K562 (cell line): ENCODE measurements around the gene FBN1. TPM values are rescaled to one million over a fixed set of nuclear protein-coding genes. Genes with fewer than 3 reads are reported as not detected.

Source experiments
- ATAC-seq: fragments of 200-7000 bp; cut with Tn5 transposase; 3 replicates; pipeline ENCODE4 v1.9.1; 2020; ENCODE audit warnings: moderate library complexity
- Bru-seq: library from RNA; stranded (reverse); fragments of 400-500 nt; gene quantifications from one replicate; lab custom pipeline; 2021; lab: Mats Ljungman, UMichigan
- BruChase-seq, 2 experiments: library from RNA; stranded (reverse); fragments of 400-500 nt; gene quantifications; one replicate each; lab custom pipeline; 2021; lab: Mats Ljungman, UMichigan
- BruUV-seq: library from RNA; stranded (reverse); fragments of 400-500 nt; replicated peaks from 2 replicates; lab custom pipeline; 2021; lab: Mats Ljungman, UMichigan
- CTCF ChIA-PET: fragments of 300-600 bp; formaldehyde crosslinking; extraction: SDS; loops from one replicate; lab custom pipeline; 2021; ENCODE audit warnings: low intra/inter-chr PET ratio; lab: Yijun Ruan, JAX
- POLR2A ChIA-PET: fragments of 300-600, 350-650 bp; sonication (Branson Sonifier 250); formaldehyde crosslinking; extraction: SDS; loops from one replicate; lab custom pipeline; 2021; ENCODE audit warnings: antibody characterized with exemption, inconsistent platforms; lab: Yijun Ruan, JAX
- DNase-seq, 4 experiments: peaks; one replicate each; pipeline versions ENCODE4 v3.0.0 to v3.0.0-alpha.2; 2011 to 2018; ENCODE audit warnings: low spot score in 3 of 4, mixed read lengths in 3 of 4; ENCODE audit errors: extremely low read depth in 1 of 4
- FAIRE-seq: peaks from 2 replicates; lab custom pipeline; 2011; peaks lifted over from hg19 to GRCh38; lab: Jason Lieb, UNC
- H2AFZ ChIP-seq: 2 replicates; pipeline ENCODE4 v1.6.0; 2011; ENCODE audit warnings: low read depth, low read length, control low read depth, inconsistent platforms
- H3K27ac ChIP-seq: fragments of 200-600 bp; 3 replicates; pipeline ENCODE4 v1.8.0; 2011; ENCODE audit warnings: low read depth, mild to moderate bottlenecking, control low read depth, inconsistent platforms, low read length, moderate library complexity, mixed read lengths; ENCODE audit errors: extremely low read depth
- H3K27me3 ChIP-seq, 2 experiments: fragments of 300-600 bp in 1 of 2; 2 replicates in 1 of 2; 3 replicates in 1 of 2; pipeline versions ENCODE4 v1.6.0 to v1.8.0; 2011; ENCODE audit warnings: inconsistent platforms in 2 of 2, low read length in 2 of 2, mild to moderate bottlenecking in 1 of 2, mixed read lengths in 1 of 2, moderate library complexity in 1 of 2; ENCODE audit not compliant: control insufficient read depth in 2 of 2, insufficient read depth in 2 of 2
- H3K36me3 ChIP-seq: fragments of 300-600 bp; 3 replicates; pipeline ENCODE4 v1.8.0; 2011; ENCODE audit warnings: mild to moderate bottlenecking, low read length, inconsistent platforms; ENCODE audit not compliant: control insufficient read depth, insufficient read depth
- H3K4me1 ChIP-seq, 2 experiments: fragments of 200-600 bp in 1 of 2; replicated peaks in 1 of 2; 2 replicates in 1 of 2; 3 replicates in 1 of 2; pipeline versions ENCODE4 v1.5.1 to v1.8.0; 2011; ENCODE audit warnings: inconsistent platforms in 2 of 2, low read length in 2 of 2, mild to moderate bottlenecking in 1 of 2, mixed read lengths in 1 of 2, moderate library complexity in 1 of 2; ENCODE audit not compliant: control insufficient read depth in 2 of 2, insufficient read depth in 2 of 2
- H3K4me2 ChIP-seq: 2 replicates; pipeline ENCODE4 v1.6.1; 2011; ENCODE audit warnings: low read length, control low read depth, inconsistent platforms, mixed read lengths; ENCODE audit not compliant: insufficient read depth
- H3K4me3 ChIP-seq: fragments of 200-600 bp; sonication (generic), shearing (Covaris generic); 2 replicates; pipeline ENCODE4 v1.5.1; 2016; ENCODE audit warnings: control low read depth, inconsistent platforms
- H3K79me2 ChIP-seq: fragments of 200-600 bp; 3 replicates; pipeline ENCODE4 v1.8.0; 2011; ENCODE audit warnings: low read length, inconsistent platforms; ENCODE audit not compliant: control insufficient read depth, insufficient read depth
- H3K9ac ChIP-seq, 2 experiments: 2 replicates each; pipeline versions ENCODE4 v1.6.0 to v1.6.1; 2011; ENCODE audit warnings: low read depth in 2 of 2, low read length in 2 of 2, control low read depth in 1 of 2, inconsistent platforms in 1 of 2, mild to moderate bottlenecking in 1 of 2, mixed read lengths in 1 of 2; ENCODE audit not compliant: insufficient read depth in 1 of 2
- H3K9me1 ChIP-seq: one replicate; pipeline ENCODE4 v1.6.0; 2011; ENCODE audit warnings: inconsistent platforms, mild to moderate bottlenecking, low read length, moderate library complexity; ENCODE audit not compliant: control insufficient read depth, insufficient read depth
- H3K9me3 ChIP-seq: replicated peaks from 2 replicates; pipeline ENCODE4 v1.5.1; 2011; ENCODE audit warnings: low read depth, low read length, inconsistent platforms; ENCODE audit not compliant: control insufficient read depth, insufficient read depth
- H4K20me1 ChIP-seq: replicated peaks from 2 replicates; pipeline ENCODE4 v1.6.1; 2011; ENCODE audit warnings: low read length, inconsistent platforms, mixed read lengths; ENCODE audit not compliant: control insufficient read depth, insufficient read depth
- BACH1 ChIP-seq: fragments of 200-800 bp; sonication (Bioruptor generic); IDR thresholded peaks from 2 replicates; pipeline ENCODE4 v1.6.1; 2016; ENCODE audit warnings: missing genetic modification characterization, missing compliant biosample characterization
- HNRNPL ChIP-seq: fragments of 200-400 bp; formaldehyde crosslinking; IDR thresholded peaks from 2 replicates; pipeline ENCODE4 v1.6.1; 2017; ENCODE audit warnings: low read depth, mild to moderate bottlenecking, low read length
- TEAD1 ChIP-seq, 2 experiments: fragments of 450-650 bp in 1 of 2; sonication (generic) in 1 of 2; formaldehyde crosslinking; IDR thresholded peaks; 2 replicates each; pipeline versions ENCODE4 v1.4.0 to v1.8.0; 2020 to 2022; ENCODE audit warnings: mild to moderate bottlenecking in 2 of 2, missing genetic modification reagents in 1 of 2
- ZNF311 ChIP-seq: fragments of 250-450 bp; sonication (Bioruptor Pico); IDR thresholded peaks from 2 replicates; pipeline ENCODE4 v1.4.0; 2020; ENCODE audit warnings: mild to moderate bottlenecking, moderate library complexity
- WGBS: fragments of 100-300 bp; shearing (Covaris generic); methylation state at CpG from one replicate; pipeline ENCODE4 v1.1.6; 2016; ENCODE audit warnings: low coverage, mixed read lengths; ENCODE audit not compliant: insufficient coverage; ENCODE audit errors: missing lambda C conversion rate; 5-methylcytosine and 5-hydroxymethylcytosine counted together
- in situ Hi-C: fragments of 300-500 bp; cut with MboI; formaldehyde crosslinking; loops from 4 replicates; pipeline ENCODE4 v1.15.0; 2018; ENCODE audit warnings: inconsistent platforms, mixed read lengths
- intact Hi-C: fragments of 100-400 bp; cut with micrococcal nuclease; formaldehyde crosslinking; loops from 2 replicates; pipeline ENCODE4 v1.14.2; 2022
- long read RNA-seq, 3 experiments: library from polyadenylated mRNA in 2 of 3; library from RNA in 1 of 3; unstranded in 2 of 3; stranded (forward) in 1 of 3; transcript quantifications; one replicate each; pipeline ENCODE4 v2.0.0, GENCODE V29; 2019 to 2022
- polyA minus RNA-seq, 3 experiments: library from RNA; depleted of rRNA, polyadenylated mRNA; stranded (reverse); fragments of >200 nt; gene quantifications; 2 replicates each; pipeline ENCODE4 v1.2.3, GENCODE V29; 2011
- polyA plus RNA-seq, 8 experiments: library from polyadenylated mRNA; depleted of rRNA in 4 of 8; stranded (reverse) in 5 of 8; unstranded in 3 of 8; fragments of >200 nt; fragmentation: Nextera tagmentation in 2 of 8; fragmentation: Illumina TruSeq in 1 of 8; extraction: Ambion mirVana in 2 of 8; extraction: Trizol in 1 of 8; gene quantifications; 2 replicates each; pipeline versions ENCODE4 v1.2.1 to v1.2.3, GENCODE V29; 2011 to 2014; ENCODE audit warnings: inconsistent platforms in 1 of 8, missing spikeins in 1 of 8
- total RNA-seq, 7 experiments: library from RNA; depleted of rRNA in 6 of 7; stranded (reverse); fragments of >200 nt in 6 of 7; fragmentation: Illumina TruSeq in 2 of 7; extraction: Trizol in 2 of 7; gene quantifications; 2 replicates each; pipeline versions ENCODE4 v1.2.1 to v1.2.3, GENCODE V29; 2011 to 2021; ENCODE audit warnings: low replicate concordance in 1 of 7
- TF ChIP-seq, protein P1 (sequence below): sonication (generic); formaldehyde crosslinking; IDR thresholded peaks from 2 replicates; pipeline ENCODE4 v1.8.1; 2023; ENCODE audit warnings: mild to moderate bottlenecking, missing genetic modification reagents

The FBN1 gene
- total RNA-seq (2011; cell fraction: chromatin; rRNA removed; ENCODE audit: low replicate concordance): 1.00 and 3.4 TPM in 2 replicates
- total RNA-seq (2011; cell fraction: nucleolus; rRNA removed): 0.50 and 0.79 TPM in 2 replicates
- 1.3 and 2.4 TPM in 2 replicates for total RNA-seq (2011; cell fraction: nucleoplasm; rRNA removed)
- 0.41 TPM in 2 replicates for total RNA-seq (2014; rRNA removed)
- total RNA-seq (2014; rRNA removed; fragmentation: Illumina TruSeq; extraction: Trizol): 0.89 and 1.2 TPM in 2 replicates
- 0.83 and 1.1 TPM in 2 replicates for total RNA-seq (2015; rRNA removed; fragmentation: Illumina TruSeq; extraction: Trizol)
- total RNA-seq (2021): 0.86 and 1.0 TPM in 2 replicates
- polyA plus RNA-seq (2011; rRNA removed): 0.31 and 0.77 TPM in 2 replicates
- 0.12 and 0.59 TPM in 2 replicates for polyA plus RNA-seq (2011; cell fraction: cytosol; rRNA removed)
- 0.98 and 2.2 TPM in 2 replicates for polyA plus RNA-seq (2011; cell fraction: nucleus; rRNA removed)
- polyA plus RNA-seq (2012): 0.27 and 0.32 TPM in 2 replicates
- 0.48 and 0.76 TPM in 2 replicates for polyA plus RNA-seq (2014; fragmentation: Illumina TruSeq; extraction: Trizol)
- under 1 TPM; 0.15 to 0.32 TPM for polyA plus RNA-seq (2014; fragmentation: Nextera tagmentation; extraction: Ambion mirVana)
- polyA plus RNA-seq (2014; rRNA removed): 0.60 and 1.0 TPM in 2 replicates
- 1.5 and 2.1 TPM in 2 replicates for polyA minus RNA-seq (2011; rRNA and poly(A)+ RNA removed)
- 0.18 and 0.29 TPM in 2 replicates for polyA minus RNA-seq (2011; cell fraction: cytosol; rRNA and poly(A)+ RNA removed)
- polyA minus RNA-seq (2011; cell fraction: nucleus; rRNA and poly(A)+ RNA removed): 1.5 and 4.7 TPM in 2 replicates
- percentile 34 among the genes with signal in this experiment for Bru-seq, nascent RNA
- BruChase-seq, experiment 1, labeled RNA remaining after a 2-hour chase: percentile 25 among the genes with signal in this experiment
- BruChase-seq, experiment 2, labeled RNA remaining after a 6-hour chase: percentile 28 among the genes with signal in this experiment
- long read RNA-seq, experiment 1: 0 reads
- long read RNA-seq, experiment 2: 0 reads
- long read RNA-seq, experiment 3: 0 reads

DNA sequence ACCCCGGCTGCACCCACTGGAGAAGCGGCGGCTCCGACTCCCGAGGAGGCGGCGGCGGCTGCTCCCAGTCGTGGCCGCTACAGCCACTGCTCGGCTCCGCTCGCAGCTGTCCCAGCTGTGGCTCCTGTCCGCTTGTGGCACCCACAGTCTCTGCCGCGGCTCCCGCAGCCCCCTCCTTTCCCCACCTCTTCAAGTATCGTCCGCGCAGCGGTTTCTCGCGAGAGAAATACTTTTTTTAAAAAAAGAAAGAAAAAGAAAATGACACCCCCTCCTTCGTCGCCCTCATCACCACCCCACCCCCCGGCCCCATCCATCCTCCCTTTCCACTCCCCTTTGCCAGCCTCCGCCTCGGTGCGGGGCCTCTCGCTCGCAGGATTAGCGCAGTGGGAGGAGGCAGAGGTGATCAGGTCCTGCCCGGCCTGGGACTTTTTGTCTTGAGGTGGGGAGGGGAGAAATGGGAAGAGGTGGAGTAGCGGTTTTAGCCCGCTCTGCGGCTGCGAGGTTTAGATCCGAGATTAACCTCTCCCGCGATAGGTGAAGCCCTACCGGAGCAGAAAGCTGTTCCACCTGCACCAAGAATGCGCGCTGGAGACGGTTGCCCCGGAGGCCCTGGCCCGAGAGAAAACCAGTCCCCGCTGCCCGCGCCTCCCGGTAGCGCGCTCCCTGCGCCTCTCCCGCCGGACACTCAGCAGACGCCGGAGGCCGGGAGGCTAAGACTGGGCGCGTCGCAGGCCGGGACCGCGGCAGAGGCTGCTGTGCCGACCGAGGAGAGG lies at the start of gene FBN1:
TSS of gene FBN1 (minus strand) at position 152 of the 773 bp plus-strand sequence. CDS start 940 bp downstream, outside the sequence.
- TF ChIP-seq, protein P1, sequence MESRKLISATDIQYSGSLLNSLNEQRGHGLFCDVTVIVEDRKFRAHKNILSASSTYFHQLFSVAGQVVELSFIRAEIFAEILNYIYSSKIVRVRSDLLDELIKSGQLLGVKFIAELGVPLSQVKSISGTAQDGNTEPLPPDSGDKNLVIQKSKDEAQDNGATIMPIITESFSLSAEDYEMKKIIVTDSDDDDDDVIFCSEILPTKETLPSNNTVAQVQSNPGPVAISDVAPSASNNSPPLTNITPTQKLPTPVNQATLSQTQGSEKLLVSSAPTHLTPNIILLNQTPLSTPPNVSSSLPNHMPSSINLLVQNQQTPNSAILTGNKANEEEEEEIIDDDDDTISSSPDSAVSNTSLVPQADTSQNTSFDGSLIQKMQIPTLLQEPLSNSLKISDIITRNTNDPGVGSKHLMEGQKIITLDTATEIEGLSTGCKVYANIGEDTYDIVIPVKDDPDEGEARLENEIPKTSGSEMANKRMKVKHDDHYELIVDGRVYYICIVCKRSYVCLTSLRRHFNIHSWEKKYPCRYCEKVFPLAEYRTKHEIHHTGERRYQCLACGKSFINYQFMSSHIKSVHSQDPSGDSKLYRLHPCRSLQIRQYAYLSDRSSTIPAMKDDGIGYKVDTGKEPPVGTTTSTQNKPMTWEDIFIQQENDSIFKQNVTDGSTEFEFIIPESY (CRISPR knock-in tag): no peak
- no peak for TF ChIP-seq BACH1
- no peak for TF ChIP-seq ZNF311 (CRISPR knock-in tag)
- TF ChIP-seq HNRNPL: no peak
- no peak for TF ChIP-seq TEAD1 (CRISPR knock-in tag; IDR thresholded peaks at IDR 0.05)
- ChIA-PET CTCF (no interaction called here), POLR2A (no interaction called here)
- Histone ChIP-seq H3K4me1 (no peaks in the 10 kb centered on the region), H3K9me3 (no peaks in the 10 kb centered on the region), H3K27ac (no peak within 1 kb of the TSS), H2AFZ (no peak within 1 kb of the TSS), H4K20me1 (no peaks in the 10 kb centered on the region), H3K36me3 (no peaks in the 10 kb centered on the region), H3K79me2 (no peaks in the 10 kb centered on the region), H3K9ac (no peak within 1 kb of the TSS), H3K4me3 (no peak within 1 kb of the TSS), H3K4me2 (no peak within 1 kb of the TSS), H3K27me3 (no peaks in the 10 kb centered on the region), H3K9me1 (no peaks in the 10 kb centered on the region)
- BruUV-seq: no TSS peak
- intact Hi-C loops: no loop called here
- in situ Hi-C loops: no loop called here
- DNase-seq (no peak), ATAC-seq (no peak), FAIRE-seq (no peak)
- WGBS: 81% methylated on average over 15 of the region's 66 CpGs
